Naive thymus-derived CD8-positive, alpha-beta T cell (primary cell): ENCODE measurements around the gene PTTG1IP. TPM values are rescaled to one million over a fixed set of nuclear protein-coding genes. Genes with fewer than 3 reads are reported as not detected.
A peak's percentile ranks its signal among the peaks of the same experiment; 100 is the strongest.
"Not testable (repeated sequence)": the region's sequence is repeated elsewhere in the genome, so short reads cannot be mapped to it uniquely, and the experiment has no call there.

ENCODE experiments used
- ATAC-seq, 2 donors: fragments of 150-1000 bp; cut with Tn5 transposase in 1 of 2; sonication (Bioruptor Pico), chemical (Tn5 transposase) in 1 of 2; 1 replicate in 1 of 2; 2 replicates in 1 of 2; pipeline ENCODE4 v1.10.0; 2021; ENCODE audit warnings: mild to moderate bottlenecking in 2 of 2, moderate library complexity in 2 of 2
- POLR2A ChIA-PET: fragments of 350-600 bp; sonication (Branson Sonifier 250); formaldehyde crosslinking; loops from one replicate; lab custom pipeline; 2021; ENCODE audit warnings: antibody characterized with exemption; lab: Charles Lee
- DNase-seq, 10 donors: peaks; one replicate each; pipeline versions ENCODE4 v3.0.0 to v3.0.0-alpha.2; 2020 to 2022
- H3K27ac Mint-ChIP-seq, 10 donors: one replicate each; pipeline ENCODE4 v1.8.0; 2020 to 2022; ENCODE audit warnings: mild to moderate bottlenecking in 10 of 10, mixed read lengths in 10 of 10, moderate library complexity in 4 of 10, inconsistent platforms in 1 of 10
- H3K27me3 Mint-ChIP-seq, 5 donors: one replicate each; pipeline ENCODE4 v1.8.0; 2021 to 2022; ENCODE audit warnings: mixed read lengths in 5 of 5
- H3K36me3 Mint-ChIP-seq, 3 donors: one replicate each; pipeline ENCODE4 v1.8.0; 2020 to 2022; ENCODE audit warnings: mixed read lengths in 3 of 3, mild to moderate bottlenecking in 2 of 3, inconsistent platforms in 1 of 3
- H3K4me1 Mint-ChIP-seq, 4 donors: one replicate each; pipeline ENCODE4 v1.8.0; 2021 to 2022; ENCODE audit warnings: mixed read lengths in 4 of 4
- H3K4me3 Mint-ChIP-seq, 10 donors: one replicate each; pipeline ENCODE4 v1.8.0; 2020 to 2022; ENCODE audit warnings: mild to moderate bottlenecking in 10 of 10, mixed read lengths in 10 of 10, moderate library complexity in 6 of 10, inconsistent platforms in 1 of 10
- H3K9me3 Mint-ChIP-seq, 9 donors: one replicate each; pipeline ENCODE4 v1.8.0; 2020 to 2022; ENCODE audit warnings: mixed read lengths in 9 of 9, mild to moderate bottlenecking in 3 of 9, inconsistent platforms in 1 of 9, moderate library complexity in 1 of 9
- polyA plus RNA-seq, 3 donors: library from polyadenylated mRNA; unstranded; fragments of 300-500 nt; fragmentation: Illumina TruSeq; gene quantifications; one replicate each; pipeline ENCODE4 v1.2.3, GENCODE V29; 2021
- total RNA-seq, 8 experiments: library from RNA in 2 of 8; stranded (reverse) in 2 of 8; gene quantifications; one replicate each; pipeline ENCODE4 v1.2.3 and lab custom pipeline; 2021 to 2026

Gene PTTG1IP
- total and polyA plus RNA-seq, 5 experiments from 2014 or later, result 42.4 to 68.7 (median 54.1) TPM

GRCh38 chr21:44914176-44914874 is 40.8 kb upstream of the PTTG1IP start:
- Mint-ChIP-seq H3K4me1 (peaks cover 40 to 92% (median 84%) of the 10 kb centered on the region in 4 donors), H3K36me3 (peaks cover 0 to 28% (median 4%) of the 10 kb centered on the region in 3 donors), H3K9me3 (no peaks in the 10 kb centered on the region), H3K27me3 (no peaks in the 10 kb centered on the region), H3K27ac (peak overlapping the region; percentile 88 to 96 (median 94)), H3K4me3 (peak overlapping the region; percentile 65 to 95 (median 86))
- ATAC-seq (peak; percentile 35 to 37), DNase-seq (peak in 9 of 10 donors; percentile 19 to 79 (median 53))
- POLR2A ChIA-PET, result interaction anchor here (1.0 to 16.7 kb wide), 10 partner anchors 13 to 113 kb away, joined by 3 to 703 read pairs (median 6); partner anchors contain the start of genes PTTG1IP, SLX9, SUMO3 and UBE2G2

- Mint-ChIP-seq H3K36me3 (peaks cover 0 to 31% (median 7%) of the 10 kb centered on the region in 3 donors), H3K4me3 (peak overlapping the region; percentile 65 to 95 (median 86)), H3K9me3 (no peaks in the 10 kb centered on the region), H3K27ac (peak overlapping the region; percentile 88 to 96 (median 94)), H3K4me1 (peaks cover 45 to 95% (median 88%) of the 10 kb centered on the region in 4 donors), H3K27me3 (no peaks in the 10 kb centered on the region)
- POLR2A ChIA-PET, result interaction anchor here (1.0 to 16.7 kb wide), 10 partner anchors 12 to 112 kb away, joined by 3 to 703 read pairs (median 6); partner anchors contain the start of genes PTTG1IP, SLX9, SUMO3 and UBE2G2
- DNase-seq (no peak), ATAC-seq (no peak)
These were observed 40.1 kb upstream of the PTTG1IP start for GRCh38 chr21:44913425-44914175.

- not testable (repeated sequence) for ATAC-seq, H3K9me3 Mint-ChIP-seq, H3K27me3 Mint-ChIP-seq, DNase-seq
- H3K27ac Mint-ChIP-seq, result peak overlapping the region; percentile 93 to 98 (median 96)
- H3K4me3 Mint-ChIP-seq, result peak overlapping the region; percentile 64 to 95 (median 80)
- POLR2A ChIA-PET, result interaction anchor here (1.0 to 16.7 kb wide), 6 partner anchors 8 to 39 kb away, joined by 4 to 703 read pairs (median 16); partner anchors contain the start of genes ITGB2, PTTG1IP and SLX9
- peaks cover 44 to 95% (median 87%) of the 10 kb centered on the region in 4 donors for H3K4me1 Mint-ChIP-seq
- H3K36me3 Mint-ChIP-seq, result peaks cover 0 to 30% (median 8%) of the 10 kb centered on the region in 3 donors
These were observed 39.3 kb upstream of the PTTG1IP start for GRCh38 chr21:44912506-44913412.

- H3K4me1 Mint-ChIP-seq, result peaks cover 40 to 94% (median 85%) of the 10 kb centered on the region in 4 donors
- POLR2A ChIA-PET, result interaction anchor here (1.0 to 16.7 kb wide), 10 partner anchors 7 to 402 kb away, joined by 3 to 703 read pairs (median 10); partner anchors contain the start of genes ITGB2, PTTG1IP and SLX9
- peak overlapping the region; percentile 63 to 91 (median 78) for H3K4me3 Mint-ChIP-seq
- peak overlapping the region; percentile 89 to 98 (median 95) for H3K27ac Mint-ChIP-seq
- ATAC-seq (no peak), DNase-seq (peak in 1 of 10 donors; percentile 45)
- peaks cover 0 to 27% (median 8%) of the 10 kb centered on the region in 3 donors for H3K36me3 Mint-ChIP-seq
- H3K9me3 Mint-ChIP-seq, result no peaks in the 10 kb centered on the region
- no peaks in the 10 kb centered on the region for H3K27me3 Mint-ChIP-seq
These were observed 38.6 kb upstream of the PTTG1IP start for GRCh38 chr21:44912158-44912473.

- ATAC-seq, result peak; percentile 69 to 82
- POLR2A ChIA-PET, result interaction anchor here (1.0 to 16.7 kb wide), 11 partner anchors 8 to 401 kb away, joined by 3 to 703 read pairs (median 10); partner anchors contain the start of genes ITGB2, PTTG1IP and SLX9
- Mint-ChIP-seq H3K4me1 (peaks cover 38 to 89% (median 80%) of the 10 kb centered on the region in 4 donors), H3K27ac (peak overlapping the region; percentile 89 to 98 (median 95)), H3K36me3 (peaks cover 0 to 26% (median 7%) of the 10 kb centered on the region in 3 donors), H3K4me3 (peak overlapping the region; percentile 63 to 91 (median 78)), H3K27me3 (no peaks in the 10 kb centered on the region), H3K9me3 (no peaks in the 10 kb centered on the region)
- DNase-seq, result peak; percentile 55 to 85 (median 73)
These were observed 38.1 kb upstream of the PTTG1IP start for GRCh38 chr21:44911384-44912157.

GRCh38 chr21:44911068-44911383 is 37.5 kb upstream of the PTTG1IP start:
- DNase-seq, result no peak
- Mint-ChIP-seq H3K4me3 (peak overlapping the region; percentile 63 to 91 (median 78)), H3K9me3 (no peaks in the 10 kb centered on the region), H3K4me1 (peaks cover 38 to 89% (median 81%) of the 10 kb centered on the region in 4 donors), H3K27me3 (no peaks in the 10 kb centered on the region), H3K36me3 (peaks cover 0 to 28% (median 10%) of the 10 kb centered on the region in 3 donors), H3K27ac (peak overlapping the region; percentile 89 to 98 (median 95))
- POLR2A ChIA-PET, result interaction anchor here (1.1 to 16.7 kb wide), 9 partner anchors 8 to 401 kb away, joined by 3 to 703 read pairs (median 11); partner anchors contain the start of genes ITGB2 and SLX9
- no peak for ATAC-seq

- Mint-ChIP-seq H3K36me3 (peaks cover 0 to 29% (median 10%) of the 10 kb centered on the region in 3 donors), H3K4me3 (peak overlapping the region in 8 of 10 donors; percentile 36 to 91 (median 82)), H3K9me3 (no peaks in the 10 kb centered on the region), H3K27me3 (no peaks in the 10 kb centered on the region), H3K27ac (peak overlapping the region; percentile 39 to 98 (median 94)), H3K4me1 (peaks cover 36 to 85% (median 77%) of the 10 kb centered on the region in 4 donors)
- no peak for DNase-seq
- POLR2A ChIA-PET, result interaction anchor here (0.6 to 16.7 kb wide), 9 partner anchors 9 to 93 kb away, joined by 3 to 703 read pairs (median 11); partner anchors contain the start of genes ITGB2, SLX9 and SUMO3
- no peak for ATAC-seq
These were observed 37.0 kb upstream of the PTTG1IP start for GRCh38 chr21:44910229-44911067.

GRCh38 chr21:44909719-44910118 is 36.2 kb upstream of the PTTG1IP start:
- Mint-ChIP-seq H3K27me3 (no peaks in the 10 kb centered on the region), H3K27ac (peak overlapping the region; percentile 85 to 96 (median 90)), H3K36me3 (peaks cover 0 to 34% (median 10%) of the 10 kb centered on the region in 3 donors), H3K9me3 (no peaks in the 10 kb centered on the region), H3K4me3 (peak overlapping the region; percentile 24 to 91 (median 62)), H3K4me1 (peaks cover 32 to 85% (median 74%) of the 10 kb centered on the region in 4 donors)
- DNase-seq (no peak), ATAC-seq (no peak)
- POLR2A ChIA-PET, result interaction anchor here (0.6 to 16.7 kb wide), 5 partner anchors 10 to 92 kb away, joined by 3 to 703 read pairs (median 16); partner anchors contain the start of gene SUMO3

- H3K4me1 Mint-ChIP-seq, result peaks cover 32 to 85% (median 74%) of the 10 kb centered on the region in 4 donors
- peaks cover 6 to 42% (median 15%) of the 10 kb centered on the region in 3 donors for H3K36me3 Mint-ChIP-seq
- POLR2A ChIA-PET, result interaction anchor here (1.2 to 16.7 kb wide), 4 partner anchors 9 to 91 kb away, joined by 3 to 703 read pairs (median 20); partner anchors contain the start of gene SUMO3
- H3K9me3 Mint-ChIP-seq, result no peaks in the 10 kb centered on the region
- DNase-seq (no peak), ATAC-seq (no peak)
- H3K27ac Mint-ChIP-seq, result peak overlapping the region; percentile 85 to 96 (median 90)
- peak overlapping the region in 7 of 10 donors; percentile 22 to 81 (median 57) for H3K4me3 Mint-ChIP-seq
- no peaks in the 10 kb centered on the region for H3K27me3 Mint-ChIP-seq
These were observed 35.4 kb upstream of the PTTG1IP start for GRCh38 chr21:44908908-44909307.
